DMS53 treated with DMSO at 0.1 percent for 48 hours (cell line): ENCODE results near the gene SESN1.
"Not testable (repeated sequence)": the region's sequence is repeated elsewhere in the genome, so short reads cannot be mapped to it uniquely, and the experiment has no call there.

Experiments
- DNase-seq: peaks from one replicate; lab custom pipeline; 2025; ENCODE audit not compliant: unreplicated experiment; lab: John Stamatoyannopoulos, UW

Gene SESN1

GRCh38 chr6:109095036-109095834 is 589 bp upstream of the SESN1 start, which contains the start of gene CEP57L1:
CEP57L1 (plus strand) TSS chr6:109095507; CDS start chr6:109145222, 49,715 bp downstream.
- peak; percentile 88 for DNase-seq

GRCh38 chr6:109093732-109094415 is 772 bp downstream of the SESN1 start:
- no peak for DNase-seq

DNA sequence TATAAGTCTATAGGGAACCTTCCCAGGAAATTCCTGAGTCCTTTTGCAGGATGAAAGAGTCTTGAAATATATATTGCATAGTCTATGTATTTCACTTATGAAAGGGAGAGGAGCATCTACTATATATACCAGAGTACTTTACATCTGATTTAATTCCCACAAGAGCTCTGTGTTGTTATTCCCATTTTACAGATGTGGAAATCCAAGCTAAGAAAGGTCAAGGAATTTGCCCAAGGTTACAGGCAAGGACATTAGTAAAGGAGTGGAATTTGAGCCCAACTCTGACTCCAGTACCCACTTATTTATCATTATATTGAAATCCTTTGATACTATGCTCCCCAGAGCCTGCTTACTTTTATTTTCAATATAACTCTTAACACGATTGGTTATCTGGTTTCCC is 2.6 kb downstream of the SESN1 start:
- DNase-seq = no peak

- no peak for DNase-seq
These were observed 3.2 kb downstream of the SESN1 start for GRCh38 chr6:109091314-109092024.

DNA sequence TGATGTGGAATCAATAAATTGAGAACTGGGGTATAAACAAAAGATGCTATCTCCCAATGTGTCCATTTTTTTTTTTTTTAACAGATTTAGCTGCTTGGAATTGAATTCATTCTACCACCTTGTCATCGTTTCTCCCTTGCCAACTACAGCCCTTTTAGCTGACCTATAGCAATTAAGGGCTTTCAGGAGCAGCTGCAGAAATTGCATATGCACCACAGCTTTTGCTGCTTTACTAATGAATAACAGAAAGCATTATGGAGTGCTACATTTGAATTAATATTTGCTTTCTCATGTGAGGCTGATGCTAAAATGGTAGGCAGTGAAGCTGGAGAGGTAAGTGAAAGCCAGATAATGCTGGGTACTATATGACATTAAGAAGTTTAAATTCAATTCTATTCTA is 5.7 kb downstream of the SESN1 start:
- no peak for DNase-seq

DNA sequence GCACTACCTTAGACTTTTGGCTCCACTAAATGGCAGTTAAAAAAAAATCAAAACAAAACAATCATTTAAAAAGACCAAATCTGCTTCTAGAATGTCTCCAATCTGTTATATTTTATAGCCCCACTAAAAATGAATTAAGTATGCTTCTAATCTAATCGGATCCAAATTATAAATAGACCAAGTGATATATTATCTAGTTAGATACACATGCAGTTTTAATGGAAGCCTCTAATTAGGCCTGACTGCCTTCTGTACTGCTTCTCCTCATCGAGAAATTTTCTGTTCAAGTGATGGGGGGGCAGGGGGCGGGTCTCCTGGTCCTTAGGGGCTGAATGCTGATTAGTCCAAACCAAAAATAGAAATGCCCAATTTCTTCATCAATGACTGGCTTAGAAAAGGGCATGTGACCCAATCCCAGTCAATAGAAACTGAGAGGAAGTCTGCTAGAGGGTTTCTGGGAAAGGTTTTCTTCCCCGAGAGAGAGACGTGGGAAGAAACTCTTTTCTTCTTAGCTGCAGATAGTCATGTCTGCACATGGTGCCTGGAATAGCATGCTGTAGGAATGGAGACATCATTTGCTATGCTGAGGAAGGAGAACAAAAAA is 6.9 kb downstream of the SESN1 start:
- DNase-seq = no peak

DNA sequence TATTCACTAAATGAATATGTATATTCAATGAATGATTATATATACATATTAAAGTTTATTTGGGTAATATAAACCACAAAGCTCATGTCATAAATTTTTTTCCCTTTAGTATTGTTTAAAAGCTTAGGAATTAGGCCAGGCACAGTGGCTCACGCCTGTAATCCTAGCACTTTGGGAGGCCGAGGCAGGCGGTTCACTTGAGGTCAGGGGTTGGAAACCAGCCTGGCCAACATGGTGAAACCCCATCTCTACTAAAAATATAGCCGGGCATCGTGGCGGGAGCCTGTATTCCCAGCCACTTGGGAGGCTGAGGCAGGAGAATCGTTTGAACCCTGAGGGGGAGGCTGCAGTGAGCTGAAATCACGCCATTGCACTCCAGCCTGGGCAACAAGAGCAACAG is 10.5 kb downstream of the SESN1 start:
- DNase-seq = not testable (repeated sequence)

- DNase-seq = no peak
These were observed 11.0 kb downstream of the SESN1 start for GRCh38 chr6:109083657-109084056.

DNA sequence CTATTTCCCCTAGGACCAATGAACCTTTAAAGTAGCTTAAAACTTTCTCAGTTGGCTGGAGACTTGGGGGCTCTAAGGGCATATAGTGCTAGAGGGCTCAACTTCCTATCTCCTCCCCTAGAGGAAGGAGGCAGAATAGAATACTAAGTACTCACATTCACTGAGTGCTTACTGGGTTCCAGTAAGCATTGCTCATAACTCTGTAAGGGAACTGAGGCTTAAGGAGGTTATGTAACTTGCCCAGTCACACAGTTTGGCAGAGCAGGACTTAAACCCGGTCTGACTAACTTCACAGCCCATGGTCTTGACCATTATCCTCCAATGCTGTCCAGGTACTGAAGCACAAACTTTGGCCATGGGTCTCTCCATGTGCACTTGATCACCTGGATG is 12.5 kb downstream of the SESN1 start:
- no peak for DNase-seq

DNA sequence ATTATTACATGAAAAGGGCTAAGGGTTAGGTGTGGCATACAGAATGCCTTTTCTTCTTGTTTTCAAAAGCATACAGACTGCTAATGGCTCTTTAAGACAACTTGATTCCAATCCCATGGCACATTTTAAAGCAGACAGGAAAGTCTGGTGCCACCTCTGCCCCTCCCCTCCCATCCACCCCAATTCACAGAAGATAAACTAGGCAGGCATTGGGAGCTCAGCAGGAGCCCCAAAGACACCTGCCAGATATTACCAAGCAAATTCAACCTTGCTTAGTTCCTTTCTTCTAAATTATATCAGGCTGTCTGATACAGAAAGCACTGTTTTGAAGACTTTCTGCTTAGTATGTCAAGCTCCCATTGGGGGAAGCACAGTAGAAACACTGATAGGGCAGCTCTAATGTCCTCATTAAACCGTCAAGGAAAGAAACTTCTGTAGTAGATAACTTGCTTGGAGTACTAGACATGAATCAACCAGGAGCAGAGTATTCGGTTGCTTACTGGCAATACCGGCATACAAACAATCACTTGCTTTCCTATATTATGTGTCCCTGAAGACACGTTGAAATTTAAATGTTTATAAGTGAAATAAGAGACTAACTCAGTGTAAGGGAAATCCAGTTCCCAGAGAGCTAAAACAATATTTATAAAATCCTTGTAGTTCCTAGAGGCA is 13.0 kb downstream of the SESN1 start:
- no peak for DNase-seq

DNA sequence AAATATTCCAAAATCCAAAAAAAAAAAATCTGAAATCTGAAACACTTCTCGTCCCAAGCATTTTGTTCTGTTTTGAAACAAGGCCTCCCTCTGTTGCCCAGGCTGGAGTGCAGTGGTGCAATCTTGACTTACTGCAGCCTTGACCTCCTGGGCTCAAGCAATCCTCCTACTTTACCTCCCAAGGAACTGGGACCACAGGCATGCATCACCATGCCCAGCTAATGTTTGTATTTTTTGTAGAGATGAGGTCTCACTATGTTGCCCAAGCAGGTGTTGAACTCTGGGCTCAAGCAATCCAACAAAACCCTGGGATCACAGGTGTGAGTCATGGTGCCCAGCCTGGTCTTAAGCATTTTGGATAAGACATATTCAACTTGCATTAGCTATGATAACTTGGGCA is 13.6 kb downstream of the SESN1 start:
- DNase-seq = no peak

DNA sequence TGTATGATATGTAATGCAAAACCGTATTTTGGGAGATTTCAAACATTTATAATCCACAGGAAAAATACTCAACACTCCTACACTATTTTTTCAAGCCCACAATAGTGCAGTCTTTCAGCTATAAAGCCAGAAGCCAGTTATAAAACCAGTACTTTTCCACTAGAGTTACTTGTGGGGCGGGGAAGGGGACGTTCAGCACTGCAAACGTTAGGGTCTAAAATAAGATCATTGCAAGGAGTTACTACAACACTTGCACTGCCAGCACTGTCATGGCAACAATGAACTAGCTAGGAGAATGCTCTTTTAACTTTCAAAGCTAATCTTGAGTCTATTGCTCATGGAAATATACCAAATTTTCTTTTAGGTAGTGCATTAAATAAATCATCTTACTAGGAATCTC is 14.7 kb downstream of the SESN1 start:
- no peak for DNase-seq

DNA sequence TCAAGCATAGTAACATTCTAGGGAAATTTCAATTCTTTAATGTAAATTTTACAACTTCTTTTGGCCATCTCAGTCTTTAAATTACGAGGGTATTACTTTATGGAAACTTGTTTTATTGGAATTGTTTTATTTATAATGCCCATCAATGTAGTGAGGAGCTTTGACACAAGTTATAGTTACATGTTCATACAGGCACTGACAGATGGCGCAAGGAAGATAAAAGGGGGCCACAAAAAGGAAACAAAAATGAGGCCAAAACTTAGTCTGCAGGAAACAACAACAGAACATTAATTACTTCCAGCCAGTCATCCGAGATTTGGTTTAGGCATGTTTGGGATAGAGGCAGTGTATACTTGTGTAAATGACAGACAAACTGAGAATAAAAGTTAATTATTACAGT is 18.3 kb downstream of the SESN1 start:
- DNase-seq = no peak

DNA sequence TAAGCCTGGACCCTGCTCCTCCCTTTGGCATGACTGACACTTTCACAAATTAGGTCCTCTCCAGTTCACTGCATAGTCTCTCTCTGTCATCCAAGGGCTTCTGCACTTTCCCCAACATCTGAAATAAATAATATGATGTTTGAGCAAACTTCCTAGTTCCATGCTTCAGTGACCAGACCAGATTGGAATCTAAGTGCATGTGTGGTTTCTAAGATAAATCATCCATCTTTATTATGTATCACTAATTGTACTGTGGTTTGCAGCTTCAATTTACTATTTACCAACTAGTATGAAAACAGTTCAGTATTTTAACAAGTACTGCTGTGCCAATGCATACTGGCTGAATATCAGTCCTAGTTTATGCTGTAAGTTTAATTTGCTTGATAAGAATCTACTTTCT is 18.7 kb downstream of the SESN1 start:
- DNase-seq = no peak

DNA sequence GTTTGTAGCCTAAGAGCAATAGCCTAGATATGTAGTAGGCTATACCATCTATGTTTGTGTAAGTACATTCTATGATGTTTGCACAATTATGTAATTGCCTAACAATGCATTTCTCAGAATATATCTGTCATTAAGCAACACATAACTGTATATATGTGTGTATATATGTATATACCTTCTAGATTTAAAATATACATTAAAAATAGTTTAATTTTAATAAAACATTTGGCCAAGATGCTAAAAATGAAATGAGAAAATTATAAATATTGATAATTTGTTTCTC is 20.6 kb downstream of the SESN1 start:
- no peak for DNase-seq

GRCh38 chr6:109073344-109074132 is 21.1 kb downstream of the SESN1 start:
- peak; percentile 14 for DNase-seq

- no peak for DNase-seq
These were observed 23.3 kb downstream of the SESN1 start for GRCh38 chr6:109071125-109071917.

- no peak for DNase-seq
These were observed 24.9 kb downstream of the SESN1 start for GRCh38 chr6:109069746-109070145.

DNA sequence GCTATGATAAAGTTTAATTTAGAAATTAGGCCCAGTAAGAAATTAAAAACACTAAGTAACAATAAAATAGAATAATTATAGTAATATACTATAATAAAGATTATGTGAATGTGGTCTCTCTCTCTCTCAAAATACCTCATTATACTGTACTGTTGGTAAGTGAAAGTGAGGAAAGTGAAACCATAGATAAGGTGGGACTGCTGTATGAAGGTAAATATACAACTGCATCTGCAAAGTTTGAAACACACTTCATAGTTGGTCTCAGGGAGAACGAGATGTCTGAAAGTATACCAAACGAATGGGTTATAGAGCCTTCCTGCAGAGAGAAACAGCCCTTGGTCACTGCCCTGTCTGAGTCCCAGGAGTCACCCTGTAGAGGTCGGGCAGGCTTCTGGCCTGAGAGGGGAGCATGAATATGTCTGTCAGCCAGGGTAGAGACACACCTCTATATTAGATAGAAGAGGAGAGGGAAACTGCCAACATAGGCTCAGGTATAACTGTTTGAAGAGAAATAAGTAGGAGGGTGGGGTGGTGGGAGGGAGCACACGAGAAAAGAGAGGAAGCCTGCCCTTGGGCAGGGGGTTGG is 31.8 kb downstream of the SESN1 start:
- no peak for DNase-seq
